Raji (cell line): ENCODE measurements around the gene CRYBA4.

Source experiments
- POLR2A ChIP-seq: IDR thresholded peaks from 2 replicates; pipeline ENCODE4 v1.6.1; 2011; ENCODE audit warnings: low read depth, low read length, control low read depth; ENCODE audit not compliant: insufficient read depth

The CRYBA4 gene

DNA sequence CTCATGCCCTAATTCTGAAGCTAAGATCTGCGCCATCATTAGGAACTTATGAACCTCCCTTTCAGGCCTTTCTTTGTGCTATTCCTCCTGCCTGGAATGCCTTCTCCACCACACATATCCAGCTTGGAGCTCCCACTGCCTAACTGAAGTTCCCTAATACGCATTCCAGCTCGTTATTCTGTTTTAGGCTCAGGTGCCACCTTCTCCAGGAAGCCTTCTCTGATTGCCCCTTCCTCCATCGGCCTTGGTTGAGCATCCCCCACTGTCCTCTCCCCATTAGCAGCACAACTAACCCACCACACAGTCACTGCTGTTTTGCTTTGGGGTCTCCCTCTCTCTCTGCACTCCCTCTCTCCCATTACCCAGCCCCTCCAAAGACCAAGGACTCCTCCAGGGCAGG is 9.1 kb upstream of the CRYBA4 start:
- no peak for TF ChIP-seq POLR2A

DNA sequence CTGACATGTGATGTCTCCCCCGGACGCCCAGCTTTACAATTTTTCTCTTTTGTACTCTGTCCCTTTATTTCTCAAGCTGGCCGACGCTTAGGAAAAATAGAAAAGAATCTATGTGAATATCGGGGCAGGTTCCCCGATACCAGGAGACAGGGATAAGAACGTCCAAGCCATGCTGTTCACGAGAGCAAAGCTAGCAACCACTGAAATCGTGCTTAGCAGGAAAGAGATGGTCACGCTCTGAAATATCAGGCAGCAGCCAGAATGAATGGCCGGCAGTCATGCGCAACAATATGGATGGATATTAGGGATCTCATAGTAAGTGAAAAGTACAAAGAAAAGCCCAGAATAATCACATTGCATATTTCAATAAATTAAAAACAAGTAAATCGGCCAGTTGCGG is 7.4 kb upstream of the CRYBA4 start:
- no peak for TF ChIP-seq POLR2A

DNA sequence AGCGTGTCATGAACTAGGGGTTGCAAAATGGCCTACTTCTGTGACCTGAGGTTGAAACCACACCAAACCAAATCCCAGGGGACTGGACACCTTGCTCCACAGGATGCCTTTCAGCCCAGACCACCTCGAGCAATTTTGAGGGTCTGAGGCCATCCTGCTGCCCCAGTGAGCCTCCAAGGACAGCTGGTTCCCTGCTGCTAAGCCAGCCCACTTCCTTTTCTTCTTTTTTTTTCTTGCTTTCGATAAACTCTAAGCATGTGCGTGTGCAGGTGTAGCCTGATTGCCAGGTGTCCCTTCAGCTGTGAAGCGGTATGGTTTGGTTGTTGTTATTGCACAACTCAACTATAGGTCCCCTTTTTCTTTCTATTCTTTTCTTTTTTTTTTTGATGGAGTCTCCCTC is 6.6 kb upstream of the CRYBA4 start:
- no peak for TF ChIP-seq POLR2A

DNA sequence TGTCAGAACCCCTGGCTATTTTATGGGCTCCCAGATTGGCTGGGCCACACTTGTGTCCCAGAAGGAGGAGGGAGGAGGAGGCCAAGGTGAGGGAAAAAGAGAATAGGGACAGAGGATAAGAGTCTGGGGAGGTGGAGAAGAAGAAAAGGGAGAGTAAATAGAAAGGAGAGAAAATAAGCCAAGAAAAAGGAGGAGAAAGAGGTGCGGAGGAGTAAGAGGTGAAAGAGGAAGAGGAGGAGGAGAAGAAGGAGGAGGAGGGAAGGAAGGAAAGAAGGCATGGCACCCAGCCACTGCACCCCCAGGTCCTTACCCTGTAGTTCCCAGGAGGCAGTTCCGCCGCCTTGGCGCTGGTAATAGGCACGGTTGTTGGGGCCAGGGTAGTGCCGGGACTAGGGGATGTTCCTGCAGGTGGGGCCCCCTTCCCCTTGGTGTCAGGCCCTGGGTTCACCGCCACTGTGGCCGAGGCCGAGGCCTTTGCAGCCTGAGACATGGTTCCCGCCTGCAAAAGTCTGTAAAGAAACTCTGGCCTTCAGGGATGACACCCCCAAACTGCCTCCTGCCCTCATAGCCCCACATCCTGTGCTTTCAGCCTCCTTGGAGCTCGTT is 5.8 kb upstream of the CRYBA4 start:
- TF ChIP-seq POLR2A: no peak

DNA sequence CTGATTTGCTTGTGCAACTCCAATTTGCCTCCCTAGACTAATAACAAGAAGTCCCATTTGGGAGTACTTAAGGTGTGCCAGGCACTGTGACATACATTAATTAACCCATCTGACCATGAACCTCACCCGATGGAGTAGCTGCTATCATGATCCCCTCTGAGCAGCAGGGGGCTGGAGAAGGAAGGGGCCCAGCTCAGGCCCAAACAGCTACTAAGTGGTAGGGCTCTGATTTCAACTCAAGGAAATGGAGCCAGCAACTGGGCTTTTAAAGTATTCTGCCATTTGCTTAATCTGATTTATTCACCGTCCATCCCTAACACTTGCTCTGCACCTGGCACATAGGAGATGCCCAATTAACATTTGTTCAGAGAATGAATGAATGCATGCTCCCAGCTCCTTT is 5.1 kb upstream of the CRYBA4 start:
- no peak for TF ChIP-seq POLR2A

DNA sequence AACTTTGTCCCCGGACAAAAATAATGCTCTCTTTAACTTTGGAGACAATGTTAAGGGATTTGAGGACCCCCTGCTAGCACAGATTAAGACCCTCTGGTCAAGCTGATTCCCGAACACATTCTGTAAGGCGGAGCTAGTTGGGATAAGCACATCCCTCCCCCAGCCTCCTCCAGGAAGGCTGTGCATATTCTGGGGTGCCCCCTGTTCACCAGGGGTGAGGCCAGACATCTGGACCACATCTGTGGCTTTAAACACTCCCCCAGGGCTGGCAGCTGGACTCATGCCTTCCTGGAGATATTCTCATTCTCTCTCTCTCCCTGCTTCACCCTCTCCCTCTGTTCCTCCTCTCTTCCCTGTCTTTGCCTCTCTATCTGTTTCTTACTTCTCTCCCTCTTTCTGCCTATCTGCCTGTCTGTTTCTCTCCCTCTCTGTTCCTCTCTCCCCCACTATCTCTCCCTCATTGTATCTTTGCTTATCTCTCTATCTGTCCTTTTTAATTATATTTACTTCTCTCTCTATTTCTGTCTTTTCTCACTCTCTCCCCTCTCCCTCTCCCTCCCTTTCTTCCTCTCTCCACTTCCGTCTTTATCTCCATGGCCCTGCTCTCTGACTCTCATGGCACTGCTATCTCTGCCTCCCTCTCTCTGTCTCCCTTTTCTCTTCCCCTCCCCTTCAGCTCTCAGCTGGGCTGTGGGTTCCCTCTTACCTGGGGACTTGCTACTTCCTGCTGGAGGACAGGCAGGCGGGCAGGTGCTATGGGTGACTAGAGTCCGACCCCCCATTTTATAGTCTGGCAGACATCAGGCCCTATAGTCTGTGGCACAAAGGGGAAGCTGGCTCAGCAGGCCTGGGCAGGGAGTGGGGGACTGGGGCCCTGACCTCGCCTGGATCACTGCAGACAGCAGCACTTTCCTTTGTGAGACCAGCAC is 4.2 kb upstream of the CRYBA4 start, which contains the start of gene CRYBB1:
Gene CRYBB1 (minus strand): TSS at position 757 of the 929 bp plus-strand sequence. CDS start 1,708 bp downstream, outside the sequence.
- no peak for TF ChIP-seq POLR2A

DNA sequence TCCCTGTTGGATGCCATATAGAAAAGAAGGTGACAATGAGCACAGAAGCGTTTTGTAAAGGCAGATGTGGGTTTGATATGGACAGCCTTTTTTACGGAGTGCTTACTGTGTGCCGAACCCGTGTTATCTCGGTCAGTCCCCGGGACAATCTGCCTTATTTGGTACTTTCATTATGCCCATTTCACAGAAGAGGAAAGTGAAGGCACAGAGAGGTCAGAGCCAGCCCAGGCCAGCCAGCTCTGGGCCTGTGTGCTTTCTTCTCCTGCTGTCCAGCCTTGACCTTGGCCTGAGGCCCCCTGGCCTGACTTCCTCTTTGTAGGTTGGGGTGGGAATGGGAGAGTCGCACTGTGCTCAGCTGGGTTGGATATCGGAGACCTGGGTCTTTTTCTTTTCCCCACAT is 3.3 kb upstream of the CRYBA4 start:
- no peak for TF ChIP-seq POLR2A

DNA sequence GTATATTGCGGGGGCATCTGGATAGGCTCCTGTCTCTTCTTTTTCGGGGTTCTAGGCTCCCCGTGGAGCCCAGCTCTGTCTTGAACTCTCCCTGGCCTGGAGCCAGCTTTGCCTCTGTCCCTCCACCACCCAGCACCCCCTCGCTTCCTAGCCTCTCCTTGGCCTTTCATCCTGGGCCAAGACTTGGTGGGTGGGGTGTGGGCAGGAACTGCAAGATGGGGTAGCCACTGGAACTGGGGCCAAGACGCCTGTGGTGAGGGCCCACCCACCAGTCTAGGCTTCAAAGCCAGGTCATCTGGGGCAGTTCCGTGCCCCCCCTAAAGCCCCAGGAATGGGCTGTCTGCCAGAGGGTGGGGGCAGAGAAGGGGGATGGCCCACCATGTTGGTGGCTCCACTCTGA is 2.3 kb upstream of the CRYBA4 start:
- no peak for TF ChIP-seq POLR2A

DNA sequence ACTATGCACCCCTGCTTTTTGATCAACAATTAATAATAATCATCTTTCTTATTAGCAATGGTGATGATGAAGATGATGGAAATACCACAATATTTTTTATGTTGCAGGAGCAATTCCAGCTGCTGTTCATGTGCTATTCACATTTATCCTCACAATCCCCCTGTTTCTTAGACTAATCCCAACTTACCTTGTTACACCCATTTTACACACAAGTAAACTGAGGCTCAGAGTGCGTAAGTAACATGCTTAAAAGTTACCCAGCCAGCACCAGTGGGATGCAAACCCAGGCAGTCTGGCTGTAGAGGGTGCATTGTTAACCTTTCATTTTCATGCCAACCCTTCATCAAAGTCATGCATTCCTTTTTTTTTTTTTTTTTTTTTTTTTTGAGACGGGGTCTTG is 1.6 kb upstream of the CRYBA4 start:
- TF ChIP-seq POLR2A: no peak

DNA sequence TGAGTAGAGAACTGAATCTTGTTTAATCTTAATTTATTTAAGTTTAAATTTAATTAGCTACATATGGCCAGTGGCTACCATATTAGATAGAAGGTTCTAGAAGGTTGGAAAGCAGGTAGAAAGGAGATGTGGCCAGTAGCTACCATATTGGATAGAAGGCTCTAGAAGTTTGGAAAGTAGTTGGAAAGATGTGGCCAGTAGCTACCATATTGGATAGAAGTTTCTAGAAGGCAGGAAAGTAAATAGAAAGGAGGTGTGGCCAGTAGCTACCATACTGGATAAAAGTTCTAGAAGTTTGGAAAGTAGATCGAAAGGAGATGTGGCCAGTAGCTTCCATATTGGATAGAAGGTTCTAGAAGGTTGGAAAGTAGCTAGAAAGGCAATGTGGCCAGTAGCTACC is 2.2 kb downstream of the CRYBA4 start:
- no peak for TF ChIP-seq POLR2A

DNA sequence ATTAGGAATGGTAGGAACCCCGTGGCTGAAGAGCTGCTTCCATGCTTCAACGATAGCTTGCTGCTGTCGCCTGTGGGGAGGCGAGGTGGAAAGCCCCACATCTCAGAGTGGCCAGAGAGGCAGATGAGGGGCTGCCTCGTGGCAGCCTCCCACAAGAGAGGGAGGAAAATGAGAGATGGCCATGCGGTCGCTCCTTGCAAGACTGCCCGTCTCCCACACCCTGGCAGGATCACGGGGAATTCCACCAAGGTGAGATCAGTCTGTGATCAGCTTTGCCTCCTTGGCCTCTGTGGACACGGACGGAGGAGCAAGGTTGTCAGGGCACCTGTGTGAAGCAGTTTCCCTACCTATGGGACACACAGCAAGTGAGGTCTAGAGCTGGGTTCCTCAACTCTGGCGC is 3.0 kb downstream of the CRYBA4 start:
- no peak for TF ChIP-seq POLR2A

DNA sequence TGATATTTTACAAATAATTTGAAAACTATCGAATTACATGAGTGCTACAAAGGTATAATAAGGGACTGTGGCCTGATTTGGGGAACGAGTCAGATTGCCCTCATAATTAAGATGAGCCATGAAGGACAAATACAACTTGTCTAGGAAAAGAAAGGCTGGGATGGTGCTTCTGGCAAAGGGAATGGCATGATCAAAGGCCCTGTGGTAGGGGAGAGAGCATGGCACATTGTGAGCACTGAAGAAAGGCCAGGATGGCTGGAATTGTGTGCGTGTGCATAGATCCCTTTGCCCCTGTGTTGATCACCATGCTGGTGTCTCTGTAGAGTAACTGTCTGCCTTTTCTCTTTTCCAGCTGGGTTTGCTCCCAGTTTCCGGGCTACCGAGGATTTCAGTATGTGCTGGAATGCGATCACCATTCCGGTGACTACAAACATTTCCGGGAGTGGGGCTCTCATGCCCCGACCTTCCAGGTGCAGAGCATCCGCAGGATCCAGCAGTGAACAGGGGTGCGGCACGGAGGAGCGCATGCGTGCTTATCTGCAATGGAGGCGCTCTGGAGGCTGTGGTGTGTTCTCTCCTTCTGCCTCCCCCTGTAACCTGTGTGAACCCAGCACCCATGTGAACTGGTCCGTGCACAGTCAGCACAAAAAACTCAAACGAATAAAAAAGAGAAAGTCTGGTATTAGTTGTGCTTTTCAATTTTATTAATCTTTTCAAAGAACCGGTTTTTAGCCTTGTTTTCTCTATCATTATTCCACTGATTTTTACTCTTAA is 8.4 kb downstream of the CRYBA4 start:
- TF ChIP-seq POLR2A: no peak

DNA sequence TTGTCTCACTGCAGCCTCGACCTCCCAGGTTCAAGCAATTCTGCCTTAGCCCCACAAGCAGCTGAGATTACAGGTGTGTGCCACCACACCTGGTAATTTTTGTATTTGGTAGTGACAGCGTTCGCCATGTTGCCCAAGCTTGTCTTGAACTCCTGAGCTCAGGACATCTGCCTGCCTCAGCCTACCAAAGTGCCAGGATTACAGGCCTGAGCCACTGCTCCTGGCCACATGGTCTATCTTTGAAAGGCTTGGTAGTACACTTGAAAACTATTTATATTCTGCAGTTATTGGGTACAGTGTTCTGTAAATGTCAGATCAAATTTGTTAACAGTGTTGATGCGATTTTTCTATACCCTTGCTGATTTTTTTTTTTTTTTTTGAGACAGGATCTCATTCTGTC is 9.5 kb downstream of the CRYBA4 start:
- no peak for TF ChIP-seq POLR2A

DNA sequence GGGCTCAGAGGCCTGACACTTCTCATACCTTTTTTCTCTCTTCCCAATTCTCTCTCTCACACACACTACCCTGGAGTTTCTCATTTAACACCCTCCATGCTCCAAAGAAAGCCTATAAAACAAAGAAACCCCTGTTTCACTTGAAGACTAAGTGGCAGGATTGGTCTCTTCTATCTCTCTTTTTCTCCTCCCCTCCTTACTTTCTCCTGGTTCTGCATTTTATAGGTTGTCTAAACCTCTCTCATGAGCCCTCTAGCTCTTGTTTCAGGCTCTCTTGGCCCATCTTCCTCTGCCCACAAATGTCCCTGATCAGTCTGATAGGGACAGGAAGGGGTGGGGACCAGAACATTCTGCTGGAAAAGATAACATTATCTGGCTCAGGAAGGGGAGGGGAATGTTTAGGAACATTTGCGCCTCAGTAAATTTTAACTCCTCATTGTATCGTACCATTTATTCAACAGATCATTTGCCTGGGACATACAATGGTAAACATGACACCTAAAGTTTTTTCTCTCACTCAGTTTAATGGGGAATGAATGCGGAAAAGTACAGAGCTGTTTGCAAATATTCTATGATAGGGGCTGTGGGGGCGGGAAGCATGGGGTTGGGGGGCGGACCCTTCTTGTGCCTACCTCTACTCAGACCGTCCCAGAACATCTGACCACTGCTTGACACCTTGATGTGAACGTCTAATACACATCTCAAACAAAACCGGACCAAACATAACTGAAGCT is 10.8 kb downstream of the CRYBA4 start:
- no peak for TF ChIP-seq POLR2A

DNA sequence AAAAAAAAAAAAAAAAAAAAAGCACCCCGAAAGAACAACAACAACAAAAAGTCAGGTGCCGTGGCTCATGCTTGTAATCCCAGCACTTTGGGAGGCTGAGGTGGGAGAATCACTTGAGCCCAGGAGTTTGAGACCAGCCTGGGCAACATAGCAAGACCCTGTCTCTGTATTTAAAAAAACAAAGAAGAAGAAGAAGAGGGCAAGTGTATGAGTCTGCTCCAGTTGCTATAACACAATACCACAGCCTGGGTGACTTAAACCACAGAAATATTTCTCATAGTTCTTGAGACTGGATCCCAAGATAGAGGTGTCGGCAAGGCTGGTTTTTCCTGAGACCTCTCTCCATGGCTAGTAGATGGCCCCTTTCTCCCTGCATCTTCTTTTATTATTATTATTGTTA is 12.4 kb downstream of the CRYBA4 start:
- TF ChIP-seq POLR2A: no peak

DNA sequence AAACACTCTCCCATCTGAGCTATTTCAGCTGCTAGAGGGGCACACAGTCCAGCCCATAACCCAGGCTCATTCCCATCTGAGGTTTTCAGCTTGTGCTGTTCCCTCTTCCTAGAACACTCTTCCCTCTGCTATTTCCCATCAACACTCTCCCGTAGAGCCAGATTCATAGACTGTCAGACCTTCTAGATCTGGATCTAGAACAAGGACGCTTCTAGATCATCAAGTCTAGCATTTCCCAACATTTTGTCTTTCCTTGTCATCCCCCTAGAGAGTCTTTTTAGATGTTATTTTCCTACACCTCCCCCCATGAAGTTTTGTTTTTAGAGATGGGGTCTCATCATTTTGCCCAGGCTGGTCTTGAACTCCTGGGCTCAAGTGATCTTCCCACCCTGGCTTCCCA is 13.4 kb downstream of the CRYBA4 start:
- TF ChIP-seq POLR2A: no peak

DNA sequence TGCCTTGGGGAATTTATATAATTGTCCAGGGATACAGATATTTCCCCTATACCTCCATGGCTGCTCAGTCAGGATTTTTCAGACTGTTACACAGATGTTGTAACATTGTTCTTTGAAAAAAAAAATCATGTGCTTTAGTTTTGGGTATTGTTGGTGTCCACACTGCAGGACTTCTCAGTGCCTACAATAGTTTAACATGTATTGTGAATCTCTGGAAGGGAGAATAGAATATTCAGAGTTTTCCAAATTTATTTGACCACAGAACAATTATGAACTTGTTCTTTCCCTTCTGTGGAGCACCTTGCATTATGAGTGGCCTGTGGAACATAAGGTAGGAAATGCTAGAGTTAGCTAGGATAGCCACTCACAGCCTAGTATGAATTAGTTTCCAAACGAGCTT is 14.5 kb downstream of the CRYBA4 start:
- TF ChIP-seq POLR2A: no peak
